Kidney (tissue), 14 donors: ENCODE results near the gene NPTX1. TPM values are rescaled to one million over a fixed set of nuclear protein-coding genes. Genes with fewer than 3 reads are reported as not detected.

Source experiments
- DNase-seq, 5 donors: peaks; one replicate each; pipeline ENCODE4 v3.0.0-alpha.2; 2013 to 2020
- FAIRE-seq: peaks from 2 replicates; lab custom pipeline; 2012; peaks lifted over from hg19 to GRCh38; lab: Jason Lieb, UNC
- H3K27ac ChIP-seq, 2 donors: one replicate each; pipeline ENCODE4 v1.7.0; 2013; ENCODE audit warnings: low read depth in 2 of 2, low read length in 2 of 2, inconsistent platforms in 1 of 2
- H3K27me3 ChIP-seq: one replicate; pipeline ENCODE4 v1.7.1; 2013; ENCODE audit warnings: low read length, inconsistent platforms; ENCODE audit not compliant: control insufficient read depth, insufficient read depth
- H3K36me3 ChIP-seq, 3 donors: one replicate each; pipeline versions ENCODE4 v1.7.0 to v1.7.1; 2013; ENCODE audit warnings: low read length in 3 of 3, control low read depth in 1 of 3, inconsistent platforms in 1 of 3; ENCODE audit not compliant: insufficient read depth in 3 of 3, control insufficient read depth in 2 of 3
- H3K4me1 ChIP-seq, 3 donors: one replicate each; pipeline versions ENCODE4 v1.7.0 to v1.7.1; 2013; ENCODE audit warnings: low read length in 3 of 3, inconsistent platforms in 1 of 3, low read depth in 1 of 3; ENCODE audit not compliant: control insufficient read depth in 2 of 3, insufficient read depth in 2 of 3
- H3K4me3 ChIP-seq, 3 donors: one replicate each; pipeline versions ENCODE4 v1.7.0 to v1.8.1; 2013; ENCODE audit warnings: low read length in 3 of 3, control low read depth in 1 of 3, inconsistent platforms in 1 of 3
- H3K9ac ChIP-seq, 3 donors: one replicate each; pipeline versions ENCODE4 v1.7.0 to v1.7.1; 2013; ENCODE audit warnings: low read length in 3 of 3, control low read depth in 1 of 3, inconsistent platforms in 1 of 3
- H3K9me3 ChIP-seq, 3 donors: one replicate each; pipeline versions ENCODE4 v1.7.0 to v1.7.1; 2013; ENCODE audit warnings: low read length in 3 of 3, control low read depth in 1 of 3, inconsistent platforms in 1 of 3; ENCODE audit not compliant: control insufficient read depth in 2 of 3, insufficient read depth in 1 of 3
- CTCF ChIP-seq: IDR thresholded peaks from 3 replicates; pipeline ENCODE4 v1.5.1; 2012; ENCODE audit warnings: mild to moderate bottlenecking, moderate library complexity, borderline replicate concordance; ENCODE audit not compliant: insufficient read depth; ENCODE audit errors: extremely low read depth
- intact Hi-C: fragments of 100-400 bp; cut with DNase I; formaldehyde crosslinking; loops from one replicate; pipeline ENCODE4 v1.11.1; 2022
- polyA plus RNA-seq: library from polyadenylated mRNA; stranded (reverse); fragments of 350-450 nt; fragmentation: Illumina TruSeq; extraction: RNeasy Lipid Tissue Mini Kit (QIAGEN cat#74804); gene quantifications from one replicate; pipeline ENCODE4 v1.2.3, GENCODE V29; 2014; ENCODE audit warnings: low read depth, low replicate concordance; ENCODE audit not compliant: insufficient read depth
- total RNA-seq: library from RNA; stranded (reverse); fragmentation: NEBNext Ultra II Directional; extraction: Animal tissue kit (Norgen Biotek cat#: 25700); gene quantifications from one replicate; pipeline ENCODE4 v1.2.1, GENCODE V29; 2021
- donor health status: control.
- donor health status: control.
- donor health status: control.
- donor health status: control.
- donor health status: control.
- donor health status: DM: yes; HTN: yes; CAD: no.
- donor health status: Normal renal cell carcinoma (clear cell type).

Gene NPTX1
- total and polyA plus RNA-seq, 2 donors from 2014 or later = 0.31 to 0.39 TPM

GRCh38 chr17:80468781-80469493, 7.5 kb downstream of the NPTX1 start:
- no peaks in the 10 kb centered on the region for H3K36me3 ChIP-seq
- H3K4me3 ChIP-seq = no peak overlapping the region
- H3K27ac ChIP-seq = no peak overlapping the region
- peaks cover 14% of the 10 kb centered on the region for H3K27me3 ChIP-seq
- intact Hi-C loops = no loop called here
- DNase-seq = no peak
- FAIRE-seq = no peak
- no peaks in the 10 kb centered on the region for H3K4me1 ChIP-seq
- TF ChIP-seq CTCF = no peak
- no peak overlapping the region for H3K9ac ChIP-seq
- H3K9me3 ChIP-seq = no peaks in the 10 kb centered on the region

GRCh38 chr17:80468242-80468641, 8.2 kb downstream of the NPTX1 start:
- Histone ChIP-seq H3K4me1 (no peaks in the 10 kb centered on the region), H3K27ac (no peak overlapping the region), H3K36me3 (no peaks in the 10 kb centered on the region), H3K27me3 (peaks cover 13% of the 10 kb centered on the region), H3K4me3 (no peak overlapping the region), H3K9me3 (no peaks in the 10 kb centered on the region), H3K9ac (no peak overlapping the region)
- DNase-seq = peak in 4 of 5 donors; percentile 68 to 78 (median 72)
- no peak for TF ChIP-seq CTCF
- intact Hi-C loops = no loop called here
- FAIRE-seq = no peak

- intact Hi-C loops = no loop called here
- no peaks in the 10 kb centered on the region for H3K9me3 ChIP-seq
- DNase-seq (no peak), FAIRE-seq (no peak)
- H3K27me3 ChIP-seq = peaks cover 8% of the 10 kb centered on the region
- H3K36me3 ChIP-seq = no peaks in the 10 kb centered on the region
- H3K4me1 ChIP-seq = no peaks in the 10 kb centered on the region
- TF ChIP-seq CTCF = no peak
- H3K4me3 ChIP-seq = no peak overlapping the region
- no peak overlapping the region for H3K27ac ChIP-seq
- H3K9ac ChIP-seq = no peak overlapping the region
Measured at GRCh38 chr17:80466188-80466705, 10.2 kb downstream of the NPTX1 start.
